Suppressor macrophage treated with lipopolysaccharide for 4 hours (primary cell): ENCODE measurements around the gene RNU5D-1.
"Not testable (repeated sequence)": the region's sequence is repeated elsewhere in the genome, so short reads cannot be mapped to it uniquely, and the experiment has no call there.

Source experiments
- DNase-seq: peaks from one replicate; pipeline ENCODE4 v3.0.0-alpha.2; 2020

Gene RNU5D-1

GRCh38 chr1:44730741-44731512 lies at the start of gene RNU5D-1:
RNU5D-1 (minus strand) TSS chr1:44731170.
- peak; percentile 98 for DNase-seq

- no peak for DNase-seq
These were observed 49.7 kb upstream of the RNU5D-1 start for GRCh38 chr1:44780583-44781121.

- DNase-seq, result no peak
These were observed 48.0 kb upstream of the RNU5D-1 start for GRCh38 chr1:44778705-44779576.

GRCh38 chr1:44777969-44778635 lies 47.1 kb upstream of the RNU5D-1 start:
- peak; percentile 34 for DNase-seq

- no peak for DNase-seq
These were observed 46.6 kb upstream of the RNU5D-1 start for GRCh38 chr1:44777547-44777946.

- no peak for DNase-seq
These were observed 45.7 kb upstream of the RNU5D-1 start for GRCh38 chr1:44776730-44777068.

GRCh38 chr1:44775930-44776729 lies 45.2 kb upstream of the RNU5D-1 start:
- peak; percentile 17 for DNase-seq

GRCh38 chr1:44775078-44775929 lies 44.3 kb upstream of the RNU5D-1 start, which contains the start of gene RPS8:
RPS8 (plus strand) TSS chr1:44775540; CDS start chr1:44775597, 57 bp downstream.
- DNase-seq, result peak; percentile 97

- DNase-seq, result not testable (repeated sequence)
These were observed 35.5 kb upstream of the RNU5D-1 start for GRCh38 chr1:44766421-44766820.

GRCh38 chr1:44760876-44761275 lies 29.9 kb upstream of the RNU5D-1 start:
- DNase-seq, result no peak

- no peak for DNase-seq
These were observed 28.1 kb upstream of the RNU5D-1 start for GRCh38 chr1:44759077-44759476.

- no peak for DNase-seq
These were observed 26.4 kb upstream of the RNU5D-1 start for GRCh38 chr1:44757420-44757819.

- no peak for DNase-seq
These were observed 16.9 kb upstream of the RNU5D-1 start for GRCh38 chr1:44747878-44748277.

- DNase-seq, result no peak
These were observed 12.2 kb upstream of the RNU5D-1 start for GRCh38 chr1:44743211-44743610.

GRCh38 chr1:44740179-44740617 lies 9.2 kb upstream of the RNU5D-1 start:
- DNase-seq, result no peak

GRCh38 chr1:44739307-44740178 lies 8.6 kb upstream of the RNU5D-1 start, which contains the start of gene KIF2C:
KIF2C (plus strand) TSS chr1:44739837; CDS start chr1:44739933, 96 bp downstream.
- peak; percentile 99 for DNase-seq

- DNase-seq, result not testable (repeated sequence)
These were observed 8.0 kb upstream of the RNU5D-1 start for GRCh38 chr1:44738953-44739306.

GRCh38 chr1:44735992-44736391 lies 5.0 kb upstream of the RNU5D-1 start:
- no peak for DNase-seq

GRCh38 chr1:44733784-44734183 lies 2.8 kb upstream of the RNU5D-1 start:
- DNase-seq, result no peak

- DNase-seq, result no peak
These were observed 2.4 kb upstream of the RNU5D-1 start for GRCh38 chr1:44733365-44733764.
